Right renal pelvis (tissue), 4 donors: ENCODE data around the gene CFAP97D1. TPM values are rescaled to one million over a fixed set of nuclear protein-coding genes. Genes with fewer than 3 reads are reported as not detected.

ENCODE experiments used
- DNase-seq, 4 donors: peaks; one replicate each; pipeline ENCODE4 v3.0.0-alpha.2; 2013; ENCODE audit warnings: low read depth in 4 of 4, low spot score in 3 of 4, missing footprints in 1 of 4
- polyA plus RNA-seq, 4 donors: library from polyadenylated mRNA; unstranded; fragments of 120-200 nt; gene quantifications; one replicate each; pipeline ENCODE4 v1.2.1, GENCODE V29; 2013; ENCODE audit not compliant: insufficient read length in 4 of 4

Gene CFAP97D1
- polyA plus RNA-seq = under 1 TPM in 1 of 4 donors, not detected in 3; 0.06 TPM

DNA sequence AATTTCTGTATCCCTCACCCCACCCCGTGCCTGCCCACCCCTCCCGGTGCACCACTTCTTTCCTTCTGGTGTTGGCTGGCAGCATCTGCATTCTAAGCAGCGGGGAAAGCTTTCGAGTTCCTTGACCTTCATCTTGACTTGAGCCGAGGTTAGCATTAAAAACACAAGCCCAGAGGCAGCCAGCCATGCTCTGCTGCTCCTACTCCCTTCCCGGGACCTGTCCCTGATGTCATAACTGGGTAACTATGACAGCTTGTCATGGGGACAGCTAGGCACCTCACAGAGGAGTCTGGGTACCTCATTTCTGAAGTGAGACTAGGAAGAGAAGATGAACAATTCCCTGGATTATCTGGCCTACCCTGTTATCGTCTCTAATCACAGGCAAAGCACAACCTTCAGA is at the start of gene CFAP97D1:
CFAP97D1 (plus strand) TSS at position 301 of the 400 bp plus-strand sequence; CDS start at position 329, 28 bp downstream.
- DNase-seq = no peak

DNA sequence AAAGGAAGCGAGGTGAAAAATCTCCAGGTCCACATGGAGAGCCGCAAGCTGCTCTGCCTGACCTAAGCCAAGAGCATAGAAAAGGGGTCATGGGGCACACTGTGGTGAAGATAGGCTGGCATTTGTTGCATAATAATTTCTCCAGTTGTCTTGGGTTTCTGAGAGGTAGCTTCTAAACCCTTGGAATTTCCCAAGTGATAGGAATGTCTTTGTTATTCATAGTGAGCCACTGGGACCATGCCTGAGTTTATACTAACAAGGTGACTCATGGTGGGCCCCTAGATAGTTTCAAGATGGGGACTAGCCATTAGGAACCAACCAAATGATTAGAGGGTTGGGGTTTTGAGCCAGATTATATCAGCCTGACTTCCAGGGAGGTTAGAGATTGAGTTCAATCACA is 47.3 kb upstream of the CFAP97D1 start:
- DNase-seq = no peak

DNA sequence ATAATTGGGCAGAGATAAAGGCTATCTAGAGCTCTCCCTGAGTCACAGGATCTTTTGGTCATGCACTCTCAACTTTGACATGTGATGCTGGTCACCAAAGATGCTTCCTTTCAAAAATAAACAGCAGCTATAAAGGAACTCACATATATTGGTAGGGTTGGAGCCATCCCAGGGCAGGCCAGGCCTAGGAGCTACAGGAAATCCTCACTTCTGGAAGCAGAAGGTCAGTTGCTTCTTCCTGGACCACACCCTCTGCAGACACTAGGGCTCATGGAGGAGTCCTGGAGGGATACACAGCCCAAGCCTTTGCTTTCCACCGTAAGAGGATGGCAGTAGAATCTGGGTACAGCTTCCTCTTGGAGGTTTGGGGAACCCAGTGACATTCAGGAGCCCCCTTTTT is 46.3 kb upstream of the CFAP97D1 start:
- DNase-seq = no peak

DNA sequence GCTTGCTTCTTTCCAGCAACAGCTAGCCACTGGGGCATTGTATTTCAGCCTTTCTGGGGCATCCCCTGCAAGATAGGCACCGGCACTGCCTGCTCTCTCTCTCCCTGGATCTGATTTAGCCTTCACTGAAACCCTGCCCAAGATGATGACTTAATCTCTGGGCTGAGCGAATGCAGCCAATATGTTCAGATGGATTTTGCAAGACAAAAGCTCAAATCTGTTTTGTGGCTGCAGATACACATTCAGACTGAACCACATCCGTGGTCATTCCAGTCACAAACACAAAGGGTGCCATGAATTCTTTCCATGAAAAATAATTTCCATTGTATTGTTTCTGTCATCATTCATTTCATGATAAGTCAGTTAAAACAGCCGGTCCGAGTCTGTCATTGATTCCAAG is 45.9 kb upstream of the CFAP97D1 start:
- DNase-seq = no peak

DNA sequence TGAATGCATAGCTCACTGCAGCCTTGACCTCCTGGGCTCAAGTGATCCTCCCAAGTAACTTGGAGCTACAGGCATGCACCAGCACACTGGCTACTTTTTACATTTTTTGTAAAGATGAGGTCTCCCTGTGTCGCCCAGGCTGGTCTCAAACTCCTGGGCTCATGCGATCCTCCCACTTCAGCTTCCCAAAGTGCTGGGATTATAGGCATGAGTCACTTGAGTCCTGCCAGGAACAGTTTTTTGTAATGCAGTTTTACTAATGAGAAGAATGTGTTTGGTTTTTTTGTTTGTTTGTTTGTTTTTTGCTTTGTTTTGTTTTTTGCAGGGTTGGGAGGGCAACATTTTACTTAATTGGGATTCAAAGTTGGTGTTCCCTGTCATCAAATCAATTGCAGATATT is 43.8 kb upstream of the CFAP97D1 start:
- DNase-seq = no peak

DNA sequence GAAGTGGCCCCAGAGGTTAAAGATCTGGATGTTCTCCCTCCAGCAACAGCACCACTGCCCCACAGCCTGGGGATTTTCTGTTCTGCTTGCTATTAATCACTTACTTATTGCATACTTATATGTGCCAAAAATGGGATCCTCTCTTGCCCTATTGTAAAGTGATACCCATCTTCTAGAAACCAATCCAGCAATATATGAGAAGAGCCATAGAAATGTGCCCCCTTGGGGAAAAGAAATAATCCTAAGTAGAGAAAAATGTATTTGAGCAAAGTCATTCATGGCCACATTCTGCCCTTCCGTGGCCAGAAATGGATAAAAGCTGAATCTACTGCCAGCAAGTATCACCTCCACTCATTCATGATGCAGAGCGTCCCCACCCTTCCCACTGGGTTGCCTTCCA is 42.5 kb upstream of the CFAP97D1 start:
- DNase-seq = no peak

DNA sequence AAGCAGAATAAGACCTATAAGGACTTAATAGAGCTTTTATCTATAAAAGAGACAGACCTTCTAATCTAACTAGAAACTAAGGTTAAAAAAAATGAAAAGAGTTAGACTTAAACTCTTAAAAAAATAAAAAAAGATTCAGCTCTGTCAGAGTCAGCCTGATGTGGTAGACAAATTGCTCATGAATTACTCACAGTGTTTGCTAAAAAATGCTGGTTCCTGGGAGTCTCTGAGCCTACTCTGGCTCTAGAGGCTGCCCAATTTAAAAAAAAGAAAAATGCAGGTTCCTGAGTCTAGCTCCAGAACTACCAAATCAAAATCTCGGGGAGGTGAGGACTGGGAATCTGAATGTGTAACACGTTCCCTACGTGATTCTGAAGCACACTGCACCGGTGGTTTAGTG is 39.7 kb upstream of the CFAP97D1 start:
- no peak for DNase-seq

DNA sequence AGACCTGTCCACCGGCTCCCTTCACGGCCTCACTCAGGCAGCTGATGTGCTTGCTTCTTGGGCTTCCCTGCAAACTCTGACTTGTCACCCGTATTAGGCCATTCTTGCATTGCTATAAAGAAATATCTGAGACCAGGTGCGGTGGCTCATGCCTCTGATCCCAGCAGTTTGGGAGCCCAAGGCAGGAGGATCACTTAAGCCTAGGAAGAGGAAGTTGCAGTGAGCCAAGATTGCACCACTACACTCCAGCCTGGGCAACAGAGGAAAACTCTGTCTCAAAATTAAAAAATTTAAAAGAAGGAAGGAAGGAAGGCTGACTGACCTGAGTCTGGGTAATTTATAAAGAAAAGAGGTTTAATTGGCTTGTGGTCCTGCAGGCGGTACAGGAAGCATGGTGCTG is 38.6 kb upstream of the CFAP97D1 start:
- no peak for DNase-seq

DNA sequence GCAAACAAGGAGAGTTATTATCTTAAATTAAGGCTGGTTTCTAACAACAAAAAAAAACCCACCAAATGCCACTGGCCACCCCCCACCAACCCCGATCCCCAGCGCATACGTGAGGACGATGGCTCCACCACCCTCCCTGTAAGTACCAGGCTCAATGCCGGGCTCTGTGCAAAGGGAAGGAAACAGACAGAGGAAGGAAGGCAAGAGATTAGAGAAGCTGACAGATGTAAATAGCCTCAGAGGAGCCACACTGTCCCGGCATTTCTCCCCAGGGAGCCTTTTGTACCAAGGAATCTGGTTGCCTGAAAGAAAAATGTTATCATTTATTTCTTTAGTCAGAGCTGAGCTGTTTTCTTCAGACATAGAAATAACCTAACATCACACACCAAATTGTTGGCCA is 34.7 kb upstream of the CFAP97D1 start:
- DNase-seq = no peak

DNA sequence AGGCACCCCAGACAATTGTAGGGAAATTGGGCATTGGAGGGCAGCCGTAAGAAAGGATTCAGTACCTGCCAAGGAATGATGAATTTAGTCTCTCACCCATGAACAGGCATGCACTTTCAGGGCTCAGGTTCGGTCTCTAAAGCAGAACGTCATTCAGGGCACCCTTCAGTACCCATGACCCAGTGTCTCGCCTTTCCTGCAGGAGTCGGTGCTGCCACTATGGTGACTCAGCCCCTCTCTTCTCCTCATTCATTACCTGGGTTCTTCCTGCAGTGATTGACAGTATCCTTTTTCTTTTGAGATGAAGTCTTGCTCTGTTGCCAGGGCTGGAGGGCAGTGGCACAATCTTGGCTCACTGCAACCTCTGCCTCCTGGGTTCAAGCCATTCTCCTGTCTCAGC is 30.1 kb upstream of the CFAP97D1 start:
- DNase-seq = no peak

DNA sequence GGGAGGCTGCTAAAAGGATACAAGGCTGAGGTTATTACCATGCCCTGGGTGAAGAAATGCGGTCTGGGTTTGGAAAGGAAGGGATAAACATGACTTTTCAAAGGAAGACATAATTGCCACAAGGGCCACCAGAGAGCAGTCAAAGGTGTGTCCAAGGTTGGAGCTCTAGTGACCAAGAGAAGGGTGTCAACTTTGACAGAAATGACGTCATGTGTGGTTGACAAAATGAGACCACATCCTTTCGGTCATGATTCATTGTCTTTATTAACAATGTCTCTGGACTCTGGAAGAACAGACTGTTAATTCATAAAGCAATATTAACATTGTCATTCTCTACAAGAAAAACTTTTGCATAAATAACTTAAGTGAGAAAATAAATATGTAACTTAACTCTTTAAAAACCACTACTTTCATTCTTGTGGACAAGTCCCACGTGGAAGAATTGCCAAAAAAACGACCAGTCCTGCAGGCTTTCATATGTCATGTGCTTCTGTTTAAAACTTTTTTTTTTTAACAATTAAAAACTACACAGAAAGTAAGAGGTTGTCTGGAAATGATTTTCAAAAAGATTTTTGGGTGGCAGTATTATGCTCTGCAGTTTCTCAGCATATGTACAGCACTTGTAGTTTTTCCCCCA is 26.6 kb upstream of the CFAP97D1 start:
- no peak for DNase-seq

DNA sequence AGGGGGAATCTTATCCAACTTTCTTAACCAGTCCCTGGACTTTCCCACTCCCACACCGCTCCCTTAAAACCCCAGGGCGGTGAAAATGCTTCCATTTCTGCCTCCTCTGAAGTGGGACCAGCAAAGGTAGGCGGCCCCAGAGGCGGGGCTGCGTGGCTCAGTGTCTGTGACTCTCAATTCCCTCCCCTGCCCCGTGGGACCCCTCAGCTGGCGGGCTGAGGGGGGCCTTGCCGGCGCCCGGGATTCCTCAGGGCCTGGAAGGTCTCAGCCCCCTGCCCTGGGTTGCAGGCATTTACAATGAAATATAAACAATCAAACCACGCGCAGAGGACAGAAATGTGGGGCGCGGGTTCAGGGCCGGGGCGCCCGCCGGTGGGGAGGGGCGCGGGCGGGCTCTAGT is 25.3 kb upstream of the CFAP97D1 start:
- DNase-seq = no peak

DNA sequence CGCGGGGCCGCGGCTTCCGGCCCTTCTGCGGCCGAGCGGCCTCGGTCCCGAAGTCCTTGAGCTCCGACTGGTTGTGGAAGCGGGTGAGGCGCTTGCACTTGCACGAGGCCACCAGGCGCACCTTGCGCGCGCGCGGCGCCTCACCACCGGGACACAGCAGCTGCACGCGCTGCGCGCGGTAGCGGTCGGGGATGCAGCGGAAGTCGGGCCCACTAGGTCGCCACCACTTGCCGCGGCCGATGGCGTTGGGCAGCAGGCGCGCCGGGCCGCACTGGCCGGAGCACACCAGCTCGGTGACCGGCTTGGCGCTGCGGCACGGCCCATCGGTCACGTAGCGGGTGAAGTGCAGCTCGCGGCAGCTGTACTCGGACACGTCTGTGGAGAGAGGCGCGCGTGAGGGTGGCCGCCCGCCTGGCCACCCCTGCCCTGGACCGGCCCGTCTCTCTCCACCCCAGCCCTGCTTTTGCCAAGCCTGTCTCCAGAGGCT is 24.8 kb upstream of the CFAP97D1 start:
- no peak for DNase-seq

DNA sequence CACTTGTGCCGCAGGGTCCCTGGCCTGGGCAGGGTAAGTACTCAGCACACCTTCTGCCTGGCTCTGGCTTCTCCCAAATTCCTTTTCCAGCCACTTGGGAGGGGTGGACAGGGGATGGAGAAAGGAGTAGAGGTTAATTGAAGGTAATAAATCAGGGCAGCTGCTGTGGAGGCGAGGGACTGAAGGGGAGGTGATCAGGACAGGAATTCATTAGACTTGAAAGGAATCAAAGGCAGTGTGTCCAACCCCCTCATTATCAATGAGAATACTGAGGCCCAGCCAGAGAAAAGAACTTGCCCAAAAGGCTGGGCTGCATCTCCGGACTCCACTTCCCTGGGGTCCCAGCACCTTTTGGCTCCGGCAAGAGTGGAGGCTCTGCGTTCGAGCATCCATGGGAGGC is 24.0 kb upstream of the CFAP97D1 start:
- no peak for DNase-seq

DNA sequence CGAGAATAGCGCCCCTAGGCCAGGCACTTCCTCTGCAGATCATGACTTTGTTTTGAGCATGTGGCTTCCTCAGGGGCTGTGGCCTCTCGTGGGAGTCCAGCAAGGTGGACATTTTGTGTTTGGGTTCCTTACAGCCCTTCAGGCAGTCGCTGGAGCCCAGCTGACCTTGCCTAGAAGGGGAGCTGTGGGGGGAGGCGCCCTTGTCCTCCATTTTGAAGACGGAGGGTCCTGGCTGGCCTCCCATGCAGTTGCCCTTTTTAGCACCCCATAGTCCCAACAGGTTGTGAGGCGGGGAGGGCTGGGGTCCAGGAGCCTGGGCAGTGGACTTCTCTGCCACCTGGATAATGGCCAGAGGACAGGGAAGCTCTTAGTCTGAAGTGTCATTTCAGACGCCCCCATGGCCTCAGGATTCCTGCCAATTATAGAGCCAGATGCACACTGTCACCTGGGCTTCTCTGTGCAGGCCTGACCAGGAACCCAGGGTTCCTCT is 23.0 kb upstream of the CFAP97D1 start:
- DNase-seq = no peak

DNA sequence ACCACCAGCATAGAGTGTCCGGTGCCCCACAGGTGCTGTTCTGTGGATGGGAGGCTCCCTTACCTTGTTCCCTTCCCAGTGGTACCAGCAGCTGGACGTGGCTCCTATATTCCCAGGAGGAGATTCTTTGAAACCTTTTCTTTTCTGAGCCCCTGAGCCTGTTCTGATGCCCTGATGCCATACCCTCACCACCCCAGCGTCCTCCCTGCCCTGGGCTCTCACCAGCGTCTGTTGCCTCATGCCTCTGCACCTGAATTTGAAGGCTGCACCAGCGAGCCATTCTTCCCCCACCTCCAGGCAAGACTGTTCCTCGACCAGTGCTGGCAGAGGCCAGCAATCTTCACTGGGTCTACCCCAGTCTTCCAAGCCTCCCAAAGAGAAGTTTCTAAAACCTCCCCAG is 22.1 kb upstream of the CFAP97D1 start:
- no peak for DNase-seq

DNA sequence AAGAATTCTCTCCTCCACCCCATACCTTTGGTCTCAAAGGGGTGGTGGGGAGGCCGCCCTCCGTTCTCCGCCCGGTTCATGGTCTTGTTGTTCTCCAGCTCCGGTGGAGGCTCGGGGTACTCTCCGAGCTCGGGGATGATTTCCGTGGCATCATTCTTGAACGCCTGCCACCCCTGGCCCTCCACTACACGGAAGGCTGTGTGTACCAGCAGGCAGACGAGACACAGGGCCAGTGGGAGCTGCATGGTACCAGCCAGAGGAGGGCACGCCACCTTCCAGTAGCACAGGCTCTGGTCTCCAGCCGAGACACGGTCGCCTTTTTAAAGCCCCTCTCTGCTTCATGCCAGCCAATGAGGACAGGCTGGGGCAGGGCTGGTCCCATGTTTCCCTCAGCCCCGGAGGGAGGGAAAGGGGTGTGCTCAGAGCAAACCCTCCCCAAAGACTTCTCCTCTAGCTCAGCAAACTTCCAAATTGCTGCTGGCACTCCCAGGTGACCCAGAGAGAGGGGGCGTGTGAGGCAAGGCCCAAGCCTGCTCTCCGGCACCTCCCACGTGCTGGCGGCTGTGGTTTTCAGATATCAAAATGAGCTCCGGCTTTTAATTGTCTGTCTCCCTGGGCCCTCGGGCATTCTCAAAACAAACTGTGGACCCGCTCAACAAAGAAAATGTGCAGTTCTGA is 21.6 kb upstream of the CFAP97D1 start, which contains the start of gene SOST:
SOST (minus strand) TSS at position 295 of the 678 bp plus-strand sequence; CDS start at position 245, 50 bp downstream.
- DNase-seq = no peak

DNA sequence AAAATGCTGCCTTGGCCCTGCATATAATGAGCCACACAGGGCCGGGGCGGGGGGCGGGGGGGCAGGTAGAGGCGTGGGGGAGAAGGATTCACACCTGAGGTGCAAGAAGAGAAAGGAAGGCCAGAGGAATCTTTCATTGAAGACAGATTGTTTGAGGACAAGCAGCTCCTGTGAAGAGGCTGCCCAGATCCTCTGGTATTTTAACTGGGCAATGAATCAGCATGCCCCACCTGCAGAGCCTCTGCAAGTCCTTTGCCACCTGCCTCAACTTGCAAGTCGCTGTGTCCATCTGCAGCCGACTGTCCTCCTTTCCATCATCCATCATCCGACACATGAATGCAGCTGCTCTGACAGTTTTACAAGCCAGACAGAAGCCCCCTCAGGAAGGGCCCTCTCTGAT is 20.4 kb upstream of the CFAP97D1 start:
- DNase-seq = no peak

DNA sequence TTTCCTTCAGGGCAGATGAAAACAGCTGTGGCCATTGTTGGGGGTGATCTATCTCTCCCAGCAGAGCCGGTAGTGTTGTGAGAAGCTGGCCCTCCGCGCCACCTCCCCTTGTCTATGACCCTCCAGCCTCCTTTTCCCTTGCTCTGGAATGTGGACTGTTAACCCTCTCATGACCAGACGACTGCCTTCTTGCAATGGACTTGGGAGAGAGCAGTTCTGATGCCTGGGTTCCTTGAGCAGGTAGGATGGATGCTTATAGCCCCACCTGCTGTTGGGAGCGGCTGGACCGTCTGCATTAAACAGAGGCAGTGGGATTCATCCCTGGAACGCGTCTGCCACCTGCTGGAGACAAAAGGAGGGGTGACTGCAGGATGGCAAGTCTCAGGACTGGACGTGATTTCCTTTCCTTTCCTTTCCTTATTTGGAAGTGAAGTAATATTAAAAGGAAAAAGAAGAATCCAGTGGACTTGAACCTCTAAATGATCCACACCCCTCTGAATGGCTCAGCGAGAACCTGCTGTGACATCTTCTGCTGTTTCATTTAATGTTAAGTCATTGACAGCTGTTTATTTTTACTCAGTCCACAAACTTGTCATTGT is 19.9 kb upstream of the CFAP97D1 start:
- DNase-seq = peak; percentile 91 to 94 (median 92)

DNA sequence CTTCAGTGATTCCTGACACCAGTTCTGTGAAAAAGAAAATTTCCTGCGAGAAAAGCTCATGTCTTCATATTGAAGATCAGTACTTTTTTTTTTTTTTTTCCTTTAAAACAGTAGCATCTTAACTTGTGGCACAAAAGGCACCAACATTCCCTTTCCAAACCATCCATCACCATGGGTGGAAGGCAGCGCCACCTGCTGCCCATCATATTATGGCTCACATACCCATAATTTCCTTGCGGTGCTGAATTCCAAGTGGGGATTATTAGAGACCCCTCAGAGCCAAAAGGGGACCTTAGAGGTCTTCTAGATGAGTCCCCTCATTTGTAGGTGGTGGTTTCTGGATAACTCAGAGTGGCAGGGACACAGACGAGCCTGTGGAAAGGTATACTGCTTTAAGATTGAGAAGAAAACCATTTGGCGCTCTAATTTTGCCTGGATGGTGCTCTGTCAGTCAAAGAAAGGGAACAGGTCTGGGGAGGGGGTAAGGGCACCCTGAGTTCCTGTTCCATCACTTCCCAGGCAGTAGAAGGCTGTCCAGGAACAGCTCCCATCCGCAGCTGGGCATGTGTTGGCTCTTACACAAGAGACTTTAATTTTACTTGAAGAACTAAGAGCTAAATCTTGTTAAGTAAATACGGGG is 13.7 kb upstream of the CFAP97D1 start:
- DNase-seq = peak in 1 of 4 donors; percentile 54

DNA sequence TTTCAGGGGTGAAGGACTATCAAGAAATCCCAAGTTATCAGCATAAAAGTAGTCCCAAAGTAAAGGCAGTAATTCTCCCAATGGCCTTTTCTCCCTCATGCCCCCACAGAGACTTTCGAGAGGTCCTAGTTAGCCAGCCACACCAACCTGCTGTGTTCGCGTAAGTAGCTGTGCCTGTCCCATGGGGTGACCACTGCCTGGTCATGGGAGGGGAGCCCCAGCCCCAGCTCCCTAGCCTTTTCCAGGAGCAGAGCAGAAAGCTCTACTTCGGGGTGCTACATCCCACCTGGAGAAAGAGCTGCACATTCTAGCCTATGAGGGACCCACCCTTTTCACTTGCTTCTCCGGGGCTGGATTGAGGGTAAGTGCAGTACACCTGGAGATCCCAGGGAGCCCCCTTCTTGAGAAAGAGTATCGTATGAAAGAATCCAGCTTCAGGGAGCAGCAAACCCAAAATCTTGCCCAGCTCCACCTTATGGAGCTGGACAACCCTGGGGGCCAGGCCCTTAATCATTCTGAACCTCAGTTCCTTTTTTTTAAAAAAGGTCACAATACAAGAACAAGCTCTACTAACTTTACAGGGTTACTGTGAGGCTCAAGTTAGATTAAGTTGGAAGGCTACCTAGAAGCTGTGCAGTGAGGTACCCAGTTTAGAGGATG is 13.1 kb upstream of the CFAP97D1 start:
- no peak for DNase-seq
